H54 (cell line): ENCODE measurements around the gene WFDC10B.
"Not testable (repeated sequence)": the region's sequence is repeated elsewhere in the genome, so short reads cannot be mapped to it uniquely, and the experiment has no call there.

Experiments
- DNase-seq: peaks from one replicate; pipeline ENCODE4 v3.0.0; 2011; ENCODE audit warnings: low spot score, mixed read lengths; ENCODE audit not compliant: insufficient read length
- FAIRE-seq: peaks from 3 replicates; lab custom pipeline; 2011; peaks lifted over from hg19 to GRCh38; lab: Jason Lieb, UNC
- POLR2A ChIP-seq: IDR thresholded peaks from 2 replicates; pipeline ENCODE4 v1.6.1; 2011; ENCODE audit warnings: low read depth, mild to moderate bottlenecking, low read length

The WFDC10B gene

GRCh38 chr20:45685896-45686295, 18.9 kb downstream of the WFDC10B start:
- DNase-seq (no peak), FAIRE-seq (no peak)
- no peak for TF ChIP-seq POLR2A

- no peak for DNase-seq
- FAIRE-seq: no peak
- TF ChIP-seq POLR2A: no peak
Observed at GRCh38 chr20:45679650-45680049, 25.2 kb downstream of the WFDC10B start.

- no peak for FAIRE-seq
- no peak for DNase-seq
- TF ChIP-seq POLR2A: no peak
Observed at GRCh38 chr20:45672765-45673164, 32.1 kb downstream of the WFDC10B start.

GRCh38 chr20:45670139-45670538, 34.7 kb downstream of the WFDC10B start, which contains the start of gene WFDC11:
Gene WFDC11 (minus strand): TSS chr20:45670239. CDS start chr20:45650600, 19,639 bp downstream.
- no peak for DNase-seq
- FAIRE-seq: no peak
- no peak for TF ChIP-seq POLR2A

- not testable (repeated sequence) for DNase-seq, FAIRE-seq
Observed at GRCh38 chr20:45657038-45657437, 47.8 kb downstream of the WFDC10B start.

- FAIRE-seq: not testable (repeated sequence)
Observed at GRCh38 chr20:45651726-45652125, 53.1 kb downstream of the WFDC10B start.

GRCh38 chr20:45649312-45649863, 55.4 kb downstream of the WFDC10B start:
- no peak for TF ChIP-seq POLR2A
- FAIRE-seq (no peak), DNase-seq (no peak)

More at GRCh38 chr20:45651726-45652125, 53.1 kb downstream of the WFDC10B start:
- DNase-seq: not testable (repeated sequence)

- DNase-seq: no peak
- TF ChIP-seq POLR2A: no peak
- no peak for FAIRE-seq
Observed at GRCh38 chr20:45647441-45648050, 57.3 kb downstream of the WFDC10B start.

GRCh38 chr20:45646875-45647274, 57.9 kb downstream of the WFDC10B start:
- FAIRE-seq: no peak
- DNase-seq: no peak
- TF ChIP-seq POLR2A: no peak

- FAIRE-seq, DNase-seq: not testable (repeated sequence)
Observed at GRCh38 chr20:45645869-45646268, 59.0 kb downstream of the WFDC10B start.

GRCh38 chr20:45641076-45641475, 63.7 kb downstream of the WFDC10B start:
- DNase-seq, FAIRE-seq: not testable (repeated sequence)

GRCh38 chr20:45639687-45640086, 65.1 kb downstream of the WFDC10B start:
- FAIRE-seq (no peak), DNase-seq (no peak)
- no peak for TF ChIP-seq POLR2A

GRCh38 chr20:45636513-45636912, 68.3 kb downstream of the WFDC10B start:
- DNase-seq (no peak), FAIRE-seq (no peak)
- TF ChIP-seq POLR2A: no peak
